GM19035 (cell line): Measurements from ENCODE around the gene OR2M7.
"Not testable (repeated sequence)": the region's sequence is repeated elsewhere in the genome, so short reads cannot be mapped to it uniquely, and the experiment has no call there.

Experiments
- ATAC-seq: cut with Tn5 transposase; IDR thresholded peaks from one replicate; pipeline ENCODE4 v1.9.1; 2021; ENCODE audit not compliant: unreplicated experiment

OR2M7 gene

GRCh38 chr1:248324468-248324867 lies at the start of gene OR2M7:
Gene OR2M7 (minus strand): TSS chr1:248324568. CDS start chr1:248324568, 0 bp downstream.
- ATAC-seq, result no peak

GRCh38 chr1:248373761-248374160 lies 49.4 kb upstream of the OR2M7 start:
- no peak for ATAC-seq

DNA sequence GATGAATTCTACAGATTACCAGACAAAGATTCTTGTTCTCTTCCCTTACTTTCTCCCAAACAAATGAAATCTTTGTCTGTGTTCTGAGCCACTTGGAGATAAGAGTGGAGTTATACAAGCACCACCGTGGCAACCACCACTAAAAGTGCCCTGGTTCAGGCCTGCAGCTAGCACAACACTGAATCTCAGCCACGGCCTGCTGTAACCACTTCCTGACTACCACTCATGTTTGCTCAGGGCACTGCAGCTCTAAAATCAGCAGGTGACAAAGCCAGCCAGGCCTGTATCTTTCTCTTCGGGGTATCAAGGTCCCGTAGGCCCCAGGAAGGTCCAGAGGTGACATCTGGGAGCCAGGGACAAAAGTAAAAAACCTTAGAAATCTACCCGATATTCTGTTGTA lies 48.0 kb upstream of the OR2M7 start:
- ATAC-seq, result no peak

DNA sequence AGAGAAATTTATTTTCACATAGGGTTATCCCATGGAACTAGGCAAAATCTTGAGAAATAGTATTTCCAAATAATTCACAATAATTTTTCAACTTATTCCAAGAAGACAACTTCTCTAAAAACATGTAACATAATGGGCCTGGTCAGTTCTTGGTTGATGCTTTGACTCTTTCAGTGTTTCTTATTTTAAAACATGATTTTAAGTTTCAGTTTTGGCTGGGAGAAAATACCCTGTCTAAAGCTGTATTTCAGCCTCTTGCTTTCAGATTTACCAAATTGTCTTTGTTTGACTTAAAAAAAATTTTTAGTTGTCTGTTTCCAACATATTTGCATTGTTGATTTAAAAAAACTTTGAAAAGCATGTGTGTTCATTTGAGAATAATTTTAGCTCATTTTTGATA lies 42.2 kb upstream of the OR2M7 start:
- ATAC-seq, result no peak

DNA sequence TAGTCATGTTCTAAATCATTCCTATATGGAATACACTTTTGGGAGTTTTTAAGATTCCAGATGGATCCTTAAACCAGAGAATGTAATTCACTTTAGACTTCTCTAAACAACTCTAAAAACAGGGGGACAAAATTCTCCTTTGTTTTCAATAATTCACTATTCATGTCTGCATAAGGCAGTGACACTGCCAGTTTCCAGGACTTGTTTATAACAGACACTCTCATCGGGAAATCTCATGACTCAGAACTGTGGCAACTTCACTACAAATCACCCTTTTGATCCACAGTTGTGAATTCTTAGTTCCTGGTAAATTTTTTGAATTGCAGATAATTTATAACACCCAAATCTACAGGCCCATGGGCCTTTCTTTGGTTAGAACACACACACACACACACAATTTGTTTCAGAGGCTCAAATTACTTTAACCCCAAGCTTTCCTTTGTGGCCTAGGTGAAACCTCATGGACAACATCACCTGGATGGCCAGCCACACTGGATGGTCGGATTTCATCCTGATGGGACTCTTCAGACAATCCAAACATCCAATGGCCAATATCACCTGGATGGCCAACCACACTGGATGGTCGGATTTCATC lies 36.9 kb upstream of the OR2M7 start, which contains the start of gene OR2T4:
Gene OR2T4 (plus strand): TSS at position 545 of the 595 bp plus-strand sequence. CDS start 0 bp downstream, at position 545.
- ATAC-seq, result no peak

- no peak for ATAC-seq
Observed at GRCh38 chr1:248359415-248359814, 35.0 kb upstream of the OR2M7 start.

- no peak for ATAC-seq
Observed at GRCh38 chr1:248348475-248348874, 24.1 kb upstream of the OR2M7 start, which contains the start of gene OR14C36. Gene OR14C36 (plus strand): TSS chr1:248348775. CDS start chr1:248348775, 0 bp downstream.

- ATAC-seq, result no peak
Observed at GRCh38 chr1:248343451-248343850, 19.1 kb upstream of the OR2M7 start.

DNA sequence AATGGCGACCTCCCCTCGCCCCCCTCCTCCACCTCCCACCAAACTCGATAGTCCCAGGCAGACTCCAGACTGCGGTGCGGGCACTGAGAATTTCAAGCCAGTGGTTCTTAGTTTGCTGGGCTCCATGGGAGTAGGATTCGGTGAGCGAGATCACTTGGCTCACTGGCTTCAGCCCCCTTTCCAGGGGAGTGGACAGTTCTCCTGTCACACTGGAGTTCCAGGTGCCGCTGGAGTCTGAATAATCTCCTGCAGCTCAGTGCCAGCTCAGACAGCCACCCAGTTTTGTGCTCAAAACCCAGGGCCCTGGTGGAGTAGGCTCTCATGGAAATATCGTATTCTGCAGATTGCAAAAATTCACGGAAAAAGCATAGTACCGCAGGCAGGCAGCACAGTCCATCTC lies 7.6 kb downstream of the OR2M7 start:
- ATAC-seq, result no peak

GRCh38 chr1:248306740-248307139 lies 17.6 kb downstream of the OR2M7 start:
- not testable (repeated sequence) for ATAC-seq

- ATAC-seq, result no peak
Observed at GRCh38 chr1:248306103-248306502, 18.3 kb downstream of the OR2M7 start.

GRCh38 chr1:248305672-248306071 lies 18.7 kb downstream of the OR2M7 start:
- not testable (repeated sequence) for ATAC-seq

GRCh38 chr1:248303324-248303723 lies 21.0 kb downstream of the OR2M7 start, which contains the start of gene OR2T12:
Gene OR2T12 (minus strand): TSS chr1:248303424. CDS start chr1:248295578, 7,846 bp downstream.
- ATAC-seq, result no peak

- ATAC-seq, result no peak
Observed at GRCh38 chr1:248288391-248288790, 36.0 kb downstream of the OR2M7 start.

GRCh38 chr1:248277876-248278275 lies 46.5 kb downstream of the OR2M7 start, which contains the start of gene OR2T33:
Gene OR2T33 (minus strand): TSS chr1:248277976. CDS start chr1:248273814, 4,162 bp downstream.
- no peak for ATAC-seq
